Natural killer cell (primary cell): ENCODE measurements around the gene CCDC178. TPM values are rescaled to one million over a fixed set of nuclear protein-coding genes. Genes with fewer than 3 reads are reported as not detected.

Experiments used
- ATAC-seq, 3 donors: fragments of 150-1000 bp in 2 of 3; fragments of 200-7000 bp in 1 of 3; cut with Tn5 transposase; 1 replicate in 1 of 3; 2 replicates in 2 of 3; pipeline ENCODE4 v1.10.0; 2021; ENCODE audit warnings: mild to moderate bottlenecking in 2 of 3, moderate library complexity in 2 of 3
- DNase-seq, 2 donors: peaks; one replicate each; pipeline versions ENCODE4 v3.0.0 to v3.0.0-alpha.2; 2013 to 2021; ENCODE audit warnings: mixed read lengths in 1 of 2
- H3K27ac ChIP-seq: one replicate; pipeline ENCODE4 v1.5.1; 2013; ENCODE audit warnings: mild to moderate bottlenecking, low read length
- H3K27me3 ChIP-seq: one replicate; pipeline ENCODE4 v1.6.1; 2013; ENCODE audit warnings: low read length; ENCODE audit not compliant: control insufficient read depth, insufficient read depth
- H3K36me3 ChIP-seq: one replicate; pipeline ENCODE4 v1.6.1; 2013; ENCODE audit warnings: low read length; ENCODE audit not compliant: control insufficient read depth, insufficient read depth
- H3K4me1 ChIP-seq: one replicate; pipeline ENCODE4 v1.6.1; 2013; ENCODE audit warnings: low read length; ENCODE audit not compliant: control insufficient read depth, insufficient read depth
- H3K4me3 ChIP-seq: one replicate; pipeline ENCODE4 v1.5.1; 2013; ENCODE audit warnings: low read length
- H3K9me3 ChIP-seq: one replicate; pipeline ENCODE4 v1.6.1; 2013; ENCODE audit warnings: low read length; ENCODE audit not compliant: control insufficient read depth, insufficient read depth
- H3K27ac Mint-ChIP-seq, 2 donors: one replicate each; pipeline ENCODE4 v1.8.0; 2022; ENCODE audit warnings: mild to moderate bottlenecking in 2 of 2, mixed read lengths in 2 of 2, moderate library complexity in 1 of 2
- H3K27me3 Mint-ChIP-seq, 2 donors: one replicate each; pipeline ENCODE4 v1.8.0; 2022; ENCODE audit warnings: low read depth in 2 of 2, mixed read lengths in 2 of 2
- H3K36me3 Mint-ChIP-seq: one replicate; pipeline ENCODE4 v1.8.0; 2022; ENCODE audit warnings: mixed read lengths
- H3K4me1 Mint-ChIP-seq, 2 donors: one replicate each; pipeline ENCODE4 v1.8.0; 2022; ENCODE audit warnings: mixed read lengths in 2 of 2
- H3K4me3 Mint-ChIP-seq: one replicate; pipeline ENCODE4 v1.8.0; 2022; ENCODE audit warnings: mild to moderate bottlenecking, moderate library complexity, mixed read lengths
- H3K9me3 Mint-ChIP-seq, 2 donors: one replicate each; pipeline ENCODE4 v1.8.0; 2022; ENCODE audit warnings: mixed read lengths in 2 of 2
- CTCF ChIP-seq: fragments of 200-600 bp; IDR thresholded peaks from one replicate; pipeline ENCODE4 v1.8.0; 2022; ENCODE audit warnings: antibody characterized with exemption
- WGBS: methylation state at CpG from one replicate; pipeline ENCODE4 v1.1.7; 2013; ENCODE audit warnings: missing lambda C conversion rate; ENCODE audit not compliant: insufficient coverage; 5-methylcytosine and 5-hydroxymethylcytosine counted together
- intact Hi-C: fragments of 100-400 bp; cut with micrococcal nuclease; formaldehyde crosslinking; loops from one replicate; pipeline ENCODE4 v1.14.2; 2022
- total RNA-seq, 4 donors: library from RNA; stranded (reverse); fragments of 120-200 nt in 1 of 4; gene quantifications; one replicate each; pipeline versions ENCODE4 v1.2.3 to v1.2.4, GENCODE V29; 2013 to 2022

Gene CCDC178
- total RNA-seq, 3 donors from 2014 or later (not counting 1 experiment from before 2014, with no cell fraction given), result not detected

- no peaks in the 10 kb centered on the region for H3K4me1 ChIP-seq
- no peak for ATAC-seq
- H3K36me3 Mint-ChIP-seq, result no peaks in the 10 kb centered on the region
- no peaks in the 10 kb centered on the region for H3K27me3 Mint-ChIP-seq
- no peak for TF ChIP-seq CTCF
- intact Hi-C loops, result no loop called here
- H3K36me3 ChIP-seq, result no peaks in the 10 kb centered on the region
- H3K9me3 Mint-ChIP-seq, result peaks cover 5 to 7% of the 10 kb centered on the region in 2 donors
- no peak overlapping the region for H3K27ac ChIP-seq
- H3K27me3 ChIP-seq, result no peaks in the 10 kb centered on the region
- H3K9me3 ChIP-seq, result no peaks in the 10 kb centered on the region
- no peak for DNase-seq
- H3K4me3 ChIP-seq, result no peak overlapping the region
- no peak overlapping the region for H3K27ac Mint-ChIP-seq
- no peaks in the 10 kb centered on the region for H3K4me1 Mint-ChIP-seq
- WGBS, result no CpG with 5 or more reads among the region's 1 CpG
- no peak overlapping the region for H3K4me3 Mint-ChIP-seq
Measured at GRCh38 chr18:32937066-32937465, 503.5 kb downstream of the CCDC178 start.

- WGBS, result 78% methylated on average over 3 of the region's 4 CpGs
- intact Hi-C loops, result no loop called here
- ATAC-seq, result no peak
- Mint-ChIP-seq H3K36me3 (no peaks in the 10 kb centered on the region), H3K9me3 (peaks cover 5 to 7% of the 10 kb centered on the region in 2 donors), H3K4me3 (no peak overlapping the region), H3K27ac (no peak overlapping the region), H3K27me3 (no peaks in the 10 kb centered on the region), H3K4me1 (no peaks in the 10 kb centered on the region)
- Histone ChIP-seq H3K9me3 (no peaks in the 10 kb centered on the region), H3K36me3 (no peaks in the 10 kb centered on the region), H3K4me1 (no peaks in the 10 kb centered on the region), H3K27ac (no peak overlapping the region), H3K27me3 (no peaks in the 10 kb centered on the region), H3K4me3 (no peak overlapping the region)
- TF ChIP-seq CTCF, result no peak
- DNase-seq, result no peak
Measured at GRCh38 chr18:32934201-32934600, 506.3 kb downstream of the CCDC178 start.

- no peaks in the 10 kb centered on the region for H3K9me3 ChIP-seq
- no peak for TF ChIP-seq CTCF
- H3K4me1 ChIP-seq, result no peaks in the 10 kb centered on the region
- intact Hi-C loops, result no loop called here
- Mint-ChIP-seq H3K9me3 (peaks cover 0 to 2% of the 10 kb centered on the region in 2 donors), H3K27ac (no peak overlapping the region), H3K4me3 (no peak overlapping the region), H3K4me1 (no peaks in the 10 kb centered on the region), H3K27me3 (no peaks in the 10 kb centered on the region), H3K36me3 (no peaks in the 10 kb centered on the region)
- H3K27me3 ChIP-seq, result no peaks in the 10 kb centered on the region
- 31% methylated on average over 4 of the region's 6 CpGs for WGBS
- H3K4me3 ChIP-seq, result no peak overlapping the region
- no peak overlapping the region for H3K27ac ChIP-seq
- ATAC-seq (no peak), DNase-seq (no peak)
- no peaks in the 10 kb centered on the region for H3K36me3 ChIP-seq
Measured at GRCh38 chr18:32930695-32931301, 509.7 kb downstream of the CCDC178 start.

- Histone ChIP-seq H3K36me3 (no peaks in the 10 kb centered on the region), H3K9me3 (no peaks in the 10 kb centered on the region), H3K27ac (no peak overlapping the region), H3K4me3 (no peak overlapping the region), H3K4me1 (no peaks in the 10 kb centered on the region), H3K27me3 (no peaks in the 10 kb centered on the region)
- Mint-ChIP-seq H3K9me3 (peaks cover 0 to 3% of the 10 kb centered on the region in 2 donors), H3K4me3 (no peak overlapping the region), H3K27me3 (no peaks in the 10 kb centered on the region), H3K27ac (no peak overlapping the region), H3K4me1 (no peaks in the 10 kb centered on the region), H3K36me3 (no peaks in the 10 kb centered on the region)
- 82% methylated on average over 6 of the region's 6 CpGs for WGBS
- TF ChIP-seq CTCF, result no peak
- intact Hi-C loops, result no loop called here
- no peak for ATAC-seq
- DNase-seq, result no peak
Measured at GRCh38 chr18:32929213-32929612, 511.3 kb downstream of the CCDC178 start.
